Fibroblast of upper back skin (primary cell): ENCODE results near the gene ATG4C.

Experiments used
- DNase-seq: peaks from one replicate; pipeline ENCODE4 v3.0.0-alpha.2; 2013

ATG4C gene

GRCh38 chr1:62906428-62906886 lies 122.5 kb downstream of the ATG4C start:
- DNase-seq = peak; percentile 8

GRCh38 chr1:62908168-62908695 lies 124.3 kb downstream of the ATG4C start:
- DNase-seq = no peak

DNA sequence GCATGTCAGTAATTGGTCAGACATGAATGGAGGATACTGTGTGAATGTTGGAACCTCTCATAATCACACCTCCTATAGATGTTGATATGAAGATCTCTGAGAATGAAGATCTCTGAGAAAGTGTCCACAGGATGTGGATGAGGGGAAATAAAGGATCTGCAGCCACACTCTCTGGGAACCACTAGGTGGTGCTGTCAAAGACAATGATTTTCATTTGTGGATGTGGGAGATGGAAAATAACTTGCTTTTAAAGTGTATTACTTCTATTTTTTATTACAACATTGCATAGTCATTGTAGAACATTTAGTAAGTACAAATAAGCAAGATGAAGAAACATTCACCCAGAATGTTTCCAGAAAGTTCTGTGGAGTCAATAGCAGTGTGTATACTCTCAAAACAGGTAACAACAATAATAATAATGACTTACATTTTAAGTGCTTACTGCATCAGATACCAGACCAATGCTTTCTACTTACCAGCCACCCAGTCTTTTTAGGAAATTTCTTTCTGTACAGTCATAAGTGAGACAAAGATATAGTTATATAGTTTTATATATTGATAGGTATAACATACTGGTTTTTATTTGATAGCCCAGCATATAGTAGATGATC lies 128.2 kb downstream of the ATG4C start:
- DNase-seq = peak; percentile 10
